Endothelial cell (in vitro differentiated cells): ENCODE data around the gene GFI1B. TPM values are rescaled to one million over a fixed set of nuclear protein-coding genes. Genes with fewer than 3 reads are reported as not detected.

Source experiments
- DNase-seq: peaks from one replicate; pipeline ENCODE4 v3.0.0; 2021; ENCODE audit warnings: low spot score
- H3K27ac Mint-ChIP-seq: one replicate; pipeline ENCODE4 v1.8.0; 2021; ENCODE audit warnings: mixed read lengths, inconsistent platforms; ENCODE audit not compliant: unreplicated experiment
- H3K27me3 Mint-ChIP-seq: one replicate; pipeline ENCODE4 v1.8.0; 2021; ENCODE audit warnings: mild to moderate bottlenecking, moderate library complexity, mixed read lengths, inconsistent platforms; ENCODE audit not compliant: unreplicated experiment
- H3K36me3 Mint-ChIP-seq: one replicate; pipeline ENCODE4 v1.8.0; 2021; ENCODE audit warnings: mild to moderate bottlenecking, low read depth, mixed read lengths, inconsistent platforms; ENCODE audit not compliant: unreplicated experiment
- H3K4me1 Mint-ChIP-seq: one replicate; pipeline ENCODE4 v1.8.0; 2021; ENCODE audit warnings: mild to moderate bottlenecking, mixed read lengths, inconsistent platforms; ENCODE audit not compliant: unreplicated experiment
- H3K4me3 Mint-ChIP-seq: one replicate; pipeline ENCODE4 v1.8.0; 2021; ENCODE audit warnings: mild to moderate bottlenecking, mixed read lengths, inconsistent platforms; ENCODE audit not compliant: unreplicated experiment
- H3K9me3 Mint-ChIP-seq: one replicate; pipeline ENCODE4 v1.8.0; 2021; ENCODE audit warnings: mixed read lengths, inconsistent platforms; ENCODE audit not compliant: unreplicated experiment
- CTCF ChIP-seq: fragments of 200-600 bp; sonication (generic); IDR thresholded peaks from one replicate; pipeline ENCODE4 v1.5.0; 2021; ENCODE audit warnings: antibody characterized with exemption; ENCODE audit not compliant: unreplicated experiment
- total RNA-seq: library from RNA; stranded (reverse); fragmentation: NEBNext Ultra II Directional; extraction: Animal tissue kit (Norgen Biotek cat#: 25700); gene quantifications from one replicate; pipeline ENCODE4 v1.2.1, GENCODE V29; 2021; ENCODE audit not compliant: unreplicated experiment

The GFI1B gene
- total RNA-seq, 1 donor from 2014 or later = not detected

- Mint-ChIP-seq H3K4me3 (peak within 1 kb of the TSS; percentile 98), H3K36me3 (peaks cover 17% of the 10 kb centered on the region), H3K27ac (peak within 1 kb of the TSS; percentile 96), H3K9me3 (no peaks in the 10 kb centered on the region), H3K4me1 (peaks cover 33% of the 10 kb centered on the region), H3K27me3 (peaks cover 5% of the 10 kb centered on the region)
- TF ChIP-seq CTCF = no peak
- DNase-seq = peak; percentile 85
These were observed 52.0 kb downstream of the GFI1B start, which contains the start of gene GTF3C5 for GRCh38 chr9:133030317-133031129. GTF3C5 (plus strand) TSS chr9:133030997; CDS start chr9:133031012, 15 bp downstream.

GRCh38 chr9:133031130-133031422, 52.6 kb downstream of the GFI1B start:
- DNase-seq = no peak
- no peaks in the 10 kb centered on the region for H3K9me3 Mint-ChIP-seq
- peaks cover 17% of the 10 kb centered on the region for H3K36me3 Mint-ChIP-seq
- H3K27me3 Mint-ChIP-seq = peaks cover 5% of the 10 kb centered on the region
- TF ChIP-seq CTCF = no peak
- H3K4me1 Mint-ChIP-seq = peaks cover 33% of the 10 kb centered on the region
- peak overlapping the region; percentile 96 for H3K27ac Mint-ChIP-seq
- H3K4me3 Mint-ChIP-seq = peak overlapping the region; percentile 98

GRCh38 chr9:133031496-133031911, 53.0 kb downstream of the GFI1B start:
- Mint-ChIP-seq H3K27me3 (peaks cover 5% of the 10 kb centered on the region), H3K4me3 (peak overlapping the region; percentile 98), H3K36me3 (peaks cover 17% of the 10 kb centered on the region), H3K4me1 (peaks cover 33% of the 10 kb centered on the region), H3K9me3 (no peaks in the 10 kb centered on the region), H3K27ac (peak overlapping the region; percentile 54)
- TF ChIP-seq CTCF = no peak
- DNase-seq = no peak

GRCh38 chr9:133032171-133032570, 53.7 kb downstream of the GFI1B start:
- peaks cover 5% of the 10 kb centered on the region for H3K27me3 Mint-ChIP-seq
- no peaks in the 10 kb centered on the region for H3K9me3 Mint-ChIP-seq
- peaks cover 17% of the 10 kb centered on the region for H3K36me3 Mint-ChIP-seq
- H3K4me3 Mint-ChIP-seq = peak overlapping the region; percentile 98
- H3K27ac Mint-ChIP-seq = no peak overlapping the region
- peaks cover 32% of the 10 kb centered on the region for H3K4me1 Mint-ChIP-seq
- TF ChIP-seq CTCF = no peak
- no peak for DNase-seq

GRCh38 chr9:133035669-133036068, 57.2 kb downstream of the GFI1B start:
- Mint-ChIP-seq H3K4me3 (no peak overlapping the region), H3K36me3 (peaks cover 20% of the 10 kb centered on the region)

More at GRCh38 chr9:133035669-133036068, 57.2 kb downstream of the GFI1B start:
- no peak for TF ChIP-seq CTCF
- Mint-ChIP-seq H3K4me1 (peaks cover 24% of the 10 kb centered on the region), H3K27ac (no peak overlapping the region), H3K9me3 (no peaks in the 10 kb centered on the region), H3K27me3 (peaks cover 5% of the 10 kb centered on the region)
- DNase-seq = no peak
